T-helper 9 cell (primary cell): Measurements from ENCODE around the gene MCM3AP.
"Not testable (repeated sequence)": the region's sequence is repeated elsewhere in the genome, so short reads cannot be mapped to it uniquely, and the experiment has no call there.

Experiments
- DNase-seq: peaks from one replicate; pipeline ENCODE4 v3.0.0-alpha.2; 2020

The MCM3AP gene

DNA sequence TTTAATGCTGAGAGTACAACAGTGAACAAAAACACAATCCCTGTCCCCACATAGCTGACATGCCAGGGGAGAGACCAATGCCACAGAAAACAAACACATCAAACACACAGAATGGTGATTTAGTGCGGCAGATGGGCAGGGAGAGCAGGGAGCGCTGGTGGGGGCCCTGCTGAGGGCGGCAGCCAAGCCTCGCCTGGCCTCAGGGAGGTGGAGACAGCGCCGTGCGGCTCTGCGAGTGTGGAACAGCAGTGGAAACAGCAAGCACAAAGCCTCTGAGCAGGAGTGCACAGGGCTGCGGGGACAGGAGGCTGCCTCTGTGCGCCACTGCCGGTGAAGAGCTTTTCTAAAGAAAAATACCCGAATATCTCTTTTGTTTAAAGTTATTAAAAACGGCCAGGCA is 17.0 kb downstream of the MCM3AP start:
- no peak for DNase-seq

DNA sequence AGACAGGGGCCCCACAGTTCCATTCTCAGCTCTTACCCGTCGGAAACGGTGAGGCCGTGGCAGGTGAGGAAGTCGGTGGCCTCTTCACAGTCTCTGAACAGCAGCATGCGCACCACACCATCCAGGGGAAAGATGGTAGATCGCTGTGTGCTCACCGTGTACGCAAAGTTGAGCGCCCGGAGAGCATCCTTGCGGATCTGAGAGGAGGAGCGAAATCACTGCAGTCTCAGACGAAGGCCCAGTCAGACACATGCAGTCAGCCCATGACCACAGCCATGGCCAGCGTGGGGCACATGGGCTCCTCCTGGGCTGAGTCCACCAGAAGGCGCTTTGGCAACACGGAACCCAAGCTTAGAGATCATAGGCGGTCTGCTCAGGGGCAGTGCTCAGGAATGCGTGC is 18.5 kb downstream of the MCM3AP start:
- DNase-seq: no peak

GRCh38 chr21:46265736-46266525 is 19.5 kb downstream of the MCM3AP start:
- DNase-seq: no peak

GRCh38 chr21:46264690-46265144 is 20.7 kb downstream of the MCM3AP start:
- DNase-seq: no peak

DNA sequence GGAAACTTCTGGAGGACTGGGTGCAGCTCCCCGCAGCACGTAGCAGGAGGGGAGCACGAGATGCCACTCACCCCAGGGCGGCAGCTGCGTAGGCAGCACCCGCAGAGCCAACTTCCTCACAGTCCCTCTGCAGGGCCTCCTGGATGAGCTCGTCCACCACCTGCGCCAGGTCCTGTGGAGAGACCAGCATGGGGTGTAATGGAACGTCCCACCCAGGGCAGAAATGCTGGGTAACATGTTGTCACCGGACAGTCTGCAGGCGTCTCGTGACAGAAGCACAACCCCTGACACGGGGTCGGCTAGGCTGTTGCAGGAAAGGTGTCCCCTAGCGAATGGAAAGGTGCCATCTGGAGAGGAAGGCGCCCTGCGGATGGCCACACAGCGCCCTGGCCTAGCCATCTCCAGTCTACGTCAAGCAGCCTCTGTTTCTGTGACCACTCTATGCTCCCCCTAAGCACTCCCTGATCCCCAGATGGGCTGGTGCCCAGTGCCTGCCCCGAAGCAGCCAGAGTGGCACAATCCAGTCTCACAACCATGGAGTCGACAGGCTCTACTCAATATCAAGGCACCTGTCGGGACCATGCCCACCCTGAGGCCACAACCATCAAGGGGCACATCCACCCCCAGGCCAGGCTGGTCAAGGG is 21.2 kb downstream of the MCM3AP start:
- no peak for DNase-seq

GRCh38 chr21:46256501-46256994 is 28.9 kb downstream of the MCM3AP start:
- no peak for DNase-seq

DNA sequence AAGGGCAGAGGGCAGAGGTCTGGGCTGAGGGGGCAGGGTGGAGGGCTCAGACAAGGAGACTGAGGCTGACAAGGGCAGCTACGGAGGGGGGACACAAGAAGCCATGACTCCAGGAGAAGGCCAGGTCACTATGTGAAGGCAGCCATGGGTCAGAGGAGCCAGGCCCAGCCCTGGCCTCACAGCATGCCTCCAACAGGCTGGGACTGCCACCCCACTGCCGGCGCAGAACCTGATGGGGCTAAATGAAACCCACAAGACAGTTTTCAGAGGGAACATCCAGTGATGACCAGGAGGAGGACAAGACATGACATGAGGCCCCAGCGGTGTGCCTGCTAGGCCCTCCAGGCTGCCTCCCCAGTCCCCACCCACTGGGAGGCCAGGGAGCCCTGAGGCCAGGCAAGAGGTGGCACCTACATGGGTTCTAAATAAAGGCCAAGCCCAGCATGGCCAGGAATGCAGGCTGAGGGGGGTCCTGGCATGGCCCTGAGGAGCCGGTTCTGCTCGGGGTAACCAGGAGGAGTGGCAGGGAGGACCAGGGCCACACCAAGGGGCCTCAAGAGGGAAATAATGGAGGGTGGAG is 29.6 kb downstream of the MCM3AP start:
- no peak for DNase-seq

GRCh38 chr21:46255166-46255565 is 30.2 kb downstream of the MCM3AP start:
- DNase-seq: no peak

GRCh38 chr21:46254208-46254975 is 31.0 kb downstream of the MCM3AP start:
- no peak for DNase-seq

- peak; percentile 14 for DNase-seq
Observed at GRCh38 chr21:46253610-46254124, 31.7 kb downstream of the MCM3AP start.

GRCh38 chr21:46252840-46253239 is 32.6 kb downstream of the MCM3AP start:
- DNase-seq: no peak

DNA sequence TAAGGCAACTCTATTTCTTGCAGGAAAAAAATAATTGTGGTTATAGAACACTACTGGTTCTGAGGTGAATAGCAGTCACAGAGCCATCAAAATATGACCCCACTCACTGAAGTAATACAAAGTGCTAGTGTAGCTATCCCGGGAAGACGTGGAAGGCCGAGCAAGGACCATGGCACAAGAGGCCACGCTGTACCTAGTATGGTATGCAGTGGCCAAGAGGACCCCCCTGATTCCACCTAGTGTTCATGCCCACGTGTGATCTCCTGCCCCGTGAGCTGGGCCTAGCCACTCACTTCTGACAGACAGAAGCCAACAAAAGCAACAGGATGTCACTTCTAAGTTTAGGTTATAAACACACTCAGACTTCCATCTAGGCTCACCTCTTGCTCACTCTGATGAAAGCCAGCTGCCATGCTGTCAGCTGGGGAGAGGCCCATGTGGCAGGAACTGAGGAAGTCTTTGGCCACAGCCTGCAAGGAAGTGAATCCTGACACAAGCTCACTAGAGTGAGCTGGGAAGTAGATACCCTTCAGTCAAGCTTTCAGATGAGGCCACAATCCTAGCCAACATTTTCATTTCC is 35.2 kb downstream of the MCM3AP start:
- DNase-seq: no peak

DNA sequence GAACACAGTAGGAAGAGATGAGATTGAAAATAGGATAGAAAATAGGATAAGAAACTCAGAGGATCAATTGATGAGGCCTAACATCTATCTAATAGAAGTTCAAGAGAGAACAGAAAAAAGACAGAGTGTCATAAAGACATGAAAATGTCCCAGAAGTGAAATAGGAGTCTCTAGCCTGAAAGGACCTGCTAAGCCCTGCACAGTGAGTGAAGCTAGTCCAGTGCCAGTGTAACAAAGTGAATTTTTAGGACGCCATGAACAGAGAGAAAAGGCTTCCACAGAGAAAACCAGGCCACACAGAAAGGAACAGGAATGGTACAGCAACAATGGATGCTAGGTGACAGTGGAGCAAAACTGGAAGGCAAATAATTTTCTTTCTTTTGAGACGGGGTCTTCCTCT is 36.6 kb downstream of the MCM3AP start:
- no peak for DNase-seq

- no peak for DNase-seq
Observed at GRCh38 chr21:46248422-46248782, 37.0 kb downstream of the MCM3AP start.

GRCh38 chr21:46247699-46248421 is 37.6 kb downstream of the MCM3AP start:
- DNase-seq: no peak

GRCh38 chr21:46246345-46246744 is 39.1 kb downstream of the MCM3AP start:
- DNase-seq: no peak

- DNase-seq: no peak
Observed at GRCh38 chr21:46245213-46245915, 40.0 kb downstream of the MCM3AP start.

GRCh38 chr21:46244602-46245001 is 40.8 kb downstream of the MCM3AP start:
- DNase-seq: no peak

- no peak for DNase-seq
Observed at GRCh38 chr21:46243960-46244361, 41.5 kb downstream of the MCM3AP start.

GRCh38 chr21:46243325-46243724 is 42.1 kb downstream of the MCM3AP start:
- DNase-seq: no peak

DNA sequence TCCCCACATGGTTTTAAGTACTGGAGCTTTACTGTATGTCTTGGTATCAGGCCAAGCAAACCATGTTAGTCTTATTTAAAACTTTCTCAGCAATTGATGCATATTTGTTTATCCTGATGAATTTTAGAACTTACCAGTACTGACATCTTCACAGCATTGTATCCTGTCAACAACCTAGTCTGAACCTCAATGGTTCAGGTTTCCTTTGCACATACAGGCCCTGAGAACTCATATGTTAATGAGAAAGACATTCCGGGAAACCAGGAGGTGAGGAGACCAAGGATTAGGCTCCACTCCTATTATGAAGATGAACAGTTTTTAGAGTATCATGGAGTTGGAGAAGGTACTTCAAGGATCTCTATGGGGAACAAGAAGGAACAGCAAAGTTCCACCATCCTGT is 43.8 kb downstream of the MCM3AP start:
- not testable (repeated sequence) for DNase-seq
